T47D (cell line): ENCODE results near the gene MAP4.
"Not testable (repeated sequence)": the region's sequence is repeated elsewhere in the genome, so short reads cannot be mapped to it uniquely, and the experiment has no call there.

ENCODE experiments used
- DNase-seq, 2 experiments: peaks; one replicate each; pipeline versions ENCODE4 v3.0.0 to v3.0.0-alpha.2; 2011 to 2012; ENCODE audit warnings: low read depth in 1 of 2, low spot score in 1 of 2
- JUND ChIP-seq: IDR thresholded peaks from 2 replicates; pipeline ENCODE4 v1.6.1; 2012; ENCODE audit warnings: low read depth
- in situ Hi-C: cut with HindIII; loops from 2 replicates; pipeline ENCODE4 v1.10.0; 2016; ENCODE audit warnings: low sequenced_read_pairs, low pct_unique_long_range_greater_than_20kb

MAP4 gene

GRCh38 chr3:48026951-48027908 lies 11.0 kb upstream of the MAP4 start:
- DNase-seq, result no peak
- TF ChIP-seq JUND, result no peak
- in situ Hi-C loops, result no loop called here

- in situ Hi-C loops, result no loop called here
- DNase-seq, result no peak
- TF ChIP-seq JUND, result no peak
Measured at GRCh38 chr3:48026098-48026497, 9.9 kb upstream of the MAP4 start.

GRCh38 chr3:48024401-48024800 lies 8.2 kb upstream of the MAP4 start:
- TF ChIP-seq JUND, result no peak
- in situ Hi-C loops, result no loop called here
- DNase-seq, result no peak

GRCh38 chr3:48023377-48023776 lies 7.2 kb upstream of the MAP4 start:
- TF ChIP-seq JUND, result no peak
- DNase-seq, result no peak
- in situ Hi-C loops, result no loop called here

GRCh38 chr3:48022178-48022577 lies 6.0 kb upstream of the MAP4 start:
- no peak for TF ChIP-seq JUND
- in situ Hi-C loops, result no loop called here
- DNase-seq, result no peak

GRCh38 chr3:48018841-48019240 lies 2.6 kb upstream of the MAP4 start:
- in situ Hi-C loops, result no loop called here
- TF ChIP-seq JUND, result no peak
- no peak for DNase-seq

- no peak for TF ChIP-seq JUND
- no peak for DNase-seq
- in situ Hi-C loops, result no loop called here
Measured at GRCh38 chr3:48015431-48016180, 610 bp downstream of the MAP4 start.

GRCh38 chr3:48014358-48014757 lies 1.9 kb downstream of the MAP4 start:
- TF ChIP-seq JUND, result no peak
- DNase-seq, result no peak
- in situ Hi-C loops, result no loop called here

- in situ Hi-C loops, result no loop called here
- DNase-seq, result no peak
- TF ChIP-seq JUND, result no peak
Measured at GRCh38 chr3:48013288-48013980, 2.8 kb downstream of the MAP4 start.

- DNase-seq, result no peak
- no peak for TF ChIP-seq JUND
- in situ Hi-C loops, result no loop called here
Measured at GRCh38 chr3:48012659-48013058, 3.6 kb downstream of the MAP4 start.

GRCh38 chr3:48008066-48008465 lies 8.2 kb downstream of the MAP4 start:
- in situ Hi-C loops, DNase-seq: not testable (repeated sequence)

GRCh38 chr3:48007361-48007760 lies 8.9 kb downstream of the MAP4 start:
- DNase-seq, in situ Hi-C loops: not testable (repeated sequence)

- DNase-seq, in situ Hi-C loops: not testable (repeated sequence)
Measured at GRCh38 chr3:48006794-48007193, 9.4 kb downstream of the MAP4 start.
